Measurements from ENCODE around the gene DIP2C. TPM values are rescaled to one million over a fixed set of nuclear protein-coding genes. Genes with fewer than 3 reads are reported as not detected.

The DIP2C gene
- total RNA-seq, 4 donors from 2014 or later: 2.4 to 14.9 (median 6.1) TPM

GRCh38 chr10:718143-718700 lies 28.8 kb upstream of the DIP2C start:
- TF ChIP-seq POLR2A (IDR thresholded peaks at IDR 0.05): no peak
- TF ChIP-seq CTCF (IDR thresholded peaks at IDR 0.05): no peak

GRCh38 chr10:717458-717857 lies 28.0 kb upstream of the DIP2C start:
- Histone ChIP-seq H3K9me3 (peaks cover 0 to 6% (median 0%) of the 10 kb centered on the region in 3 donors), H3K36me3 (no peaks in the 10 kb centered on the region), H3K27me3 (peaks cover 0 to 5% (median 0%) of the 10 kb centered on the region in 4 donors), H3K4me1 (no peaks in the 10 kb centered on the region), H3K27ac (no peak overlapping the region), H3K4me3 (no peak overlapping the region)
- DNase-seq: no peak
- intact Hi-C loops (cut with DNase I): no loop called here
- WGBS, 2 donors: 92% methylated on average over 2 of the region's 11 CpGs; no CpG with 5 or more reads in 1 of the 2 donors
- TF ChIP-seq POLR2A (IDR thresholded peaks at IDR 0.05) (no peak), CTCF (IDR thresholded peaks at IDR 0.05) (no peak)

More at GRCh38 chr10:718143-718700, 28.8 kb upstream of the DIP2C start:
- WGBS, 2 donors: 74 to 96% methylated on average over 3 to 6 of the region's 6 CpGs
- no peak overlapping the region for H3K27ac ChIP-seq
- DNase-seq: no peak
- H3K36me3 ChIP-seq: no peaks in the 10 kb centered on the region
- H3K4me1 ChIP-seq: no peaks in the 10 kb centered on the region
- H3K27me3 ChIP-seq: peaks cover 0 to 2% (median 0%) of the 10 kb centered on the region in 4 donors
- peaks cover 0 to 6% (median 0%) of the 10 kb centered on the region in 3 donors for H3K9me3 ChIP-seq
- intact Hi-C loops (cut with DNase I): no loop called here
- no peak overlapping the region for H3K4me3 ChIP-seq

- DNase-seq: no peak
These were observed 27.4 kb upstream of the DIP2C start for GRCh38 chr10:716821-717220.

GRCh38 chr10:714214-714613 lies 24.7 kb upstream of the DIP2C start:
- H3K4me1 ChIP-seq: no peaks in the 10 kb centered on the region
- H3K27ac ChIP-seq: no peak overlapping the region
- H3K36me3 ChIP-seq: no peaks in the 10 kb centered on the region
- no peak overlapping the region for H3K4me3 ChIP-seq
- TF ChIP-seq POLR2A (IDR thresholded peaks at IDR 0.05) (no peak), CTCF (IDR thresholded peaks at IDR 0.05) (no peak)
- DNase-seq: no peak
- peaks cover 0 to 5% (median 0%) of the 10 kb centered on the region in 4 donors for H3K27me3 ChIP-seq
- WGBS, 2 donors: 90 to 91% methylated on average over 3 of the region's 3 CpGs
- peaks cover 0 to 6% (median 0%) of the 10 kb centered on the region in 3 donors for H3K9me3 ChIP-seq
- intact Hi-C loops (cut with DNase I): no loop called here

More at GRCh38 chr10:716821-717220, 27.4 kb upstream of the DIP2C start:
- intact Hi-C loops (cut with DNase I): no loop called here
- Histone ChIP-seq H3K36me3 (no peaks in the 10 kb centered on the region), H3K4me3 (no peak overlapping the region), H3K4me1 (no peaks in the 10 kb centered on the region), H3K27me3 (peaks cover 0 to 5% (median 0%) of the 10 kb centered on the region in 4 donors), H3K9me3 (peaks cover 0 to 6% (median 0%) of the 10 kb centered on the region in 3 donors), H3K27ac (no peak overlapping the region)
- 62 to 69% methylated on average over 5 of the region's 5 CpGs for WGBS, 2 donors
- no peak for TF ChIP-seq CTCF (IDR thresholded peaks at IDR 0.05)
- TF ChIP-seq POLR2A (IDR thresholded peaks at IDR 0.05): no peak

GRCh38 chr10:712575-712974 lies 23.1 kb upstream of the DIP2C start:
- no peaks in the 10 kb centered on the region for H3K36me3 ChIP-seq
- peaks cover 0 to 6% (median 0%) of the 10 kb centered on the region in 3 donors for H3K9me3 ChIP-seq
- H3K4me1 ChIP-seq: no peaks in the 10 kb centered on the region
- WGBS, 2 donors: 81 to 86% methylated on average over 2 of the region's 2 CpGs
- peaks cover 0 to 5% (median 0%) of the 10 kb centered on the region in 4 donors for H3K27me3 ChIP-seq
- H3K4me3 ChIP-seq: no peak overlapping the region
- no peak overlapping the region for H3K27ac ChIP-seq
- DNase-seq: no peak
- TF ChIP-seq CTCF (IDR thresholded peaks at IDR 0.05) (no peak), POLR2A (IDR thresholded peaks at IDR 0.05) (no peak)
- intact Hi-C loops (cut with DNase I): no loop called here
